Measurements from ENCODE around the gene AGAP1.

DNA sequence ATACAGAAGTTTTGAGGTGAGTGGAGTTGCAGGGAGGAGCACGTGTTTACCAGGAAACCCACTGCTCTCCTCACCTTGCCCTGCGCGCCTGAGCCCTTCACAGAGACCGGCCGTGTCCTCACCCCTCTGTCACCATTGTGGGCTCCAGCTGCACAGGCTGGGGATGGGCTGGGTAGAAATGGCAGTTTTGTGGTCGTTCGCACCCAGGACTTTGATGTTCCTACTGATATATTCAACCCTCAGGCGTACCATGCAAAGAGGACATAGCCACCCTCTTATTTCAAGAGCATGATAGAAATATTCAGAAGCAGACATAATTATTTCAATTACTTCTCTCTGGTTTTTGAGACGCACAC is 596.2 kb downstream of the AGAP1 start:
- TF ChIP-seq, protein P1, sequence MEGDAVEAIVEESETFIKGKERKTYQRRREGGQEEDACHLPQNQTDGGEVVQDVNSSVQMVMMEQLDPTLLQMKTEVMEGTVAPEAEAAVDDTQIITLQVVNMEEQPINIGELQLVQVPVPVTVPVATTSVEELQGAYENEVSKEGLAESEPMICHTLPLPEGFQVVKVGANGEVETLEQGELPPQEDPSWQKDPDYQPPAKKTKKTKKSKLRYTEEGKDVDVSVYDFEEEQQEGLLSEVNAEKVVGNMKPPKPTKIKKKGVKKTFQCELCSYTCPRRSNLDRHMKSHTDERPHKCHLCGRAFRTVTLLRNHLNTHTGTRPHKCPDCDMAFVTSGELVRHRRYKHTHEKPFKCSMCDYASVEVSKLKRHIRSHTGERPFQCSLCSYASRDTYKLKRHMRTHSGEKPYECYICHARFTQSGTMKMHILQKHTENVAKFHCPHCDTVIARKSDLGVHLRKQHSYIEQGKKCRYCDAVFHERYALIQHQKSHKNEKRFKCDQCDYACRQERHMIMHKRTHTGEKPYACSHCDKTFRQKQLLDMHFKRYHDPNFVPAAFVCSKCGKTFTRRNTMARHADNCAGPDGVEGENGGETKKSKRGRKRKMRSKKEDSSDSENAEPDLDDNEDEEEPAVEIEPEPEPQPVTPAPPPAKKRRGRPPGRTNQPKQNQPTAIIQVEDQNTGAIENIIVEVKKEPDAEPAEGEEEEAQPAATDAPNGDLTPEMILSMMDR (IDR thresholded peaks at IDR 0.05; ENCODE audit: extremely low read depth in 1 of 2, insufficient read depth in 1 of 2, low read depth in 1 of 2, low read length in 2 of 2): no peak
- TF ChIP-seq JUN (IDR thresholded peaks at IDR 0.05; ENCODE audit: borderline replicate concordance, insufficient read depth, insufficient read length, low read depth) (no peak), EZH2 (IDR thresholded peaks at IDR 0.05; ENCODE audit: borderline replicate concordance, low read depth, low read length, severe bottlenecking) (no peak), FOS (IDR thresholded peaks at IDR 0.05; ENCODE audit: borderline replicate concordance, insufficient read depth, low read length) (no peak), POLR2AphosphoS5 (IDR thresholded peaks at IDR 0.05; ENCODE audit: insufficient read depth, low read depth, low read length) (no peak), MAX (IDR thresholded peaks at IDR 0.05; ENCODE audit: insufficient read depth, insufficient read length) (no peak), POLR2A (IDR thresholded peaks at IDR 0.05; ENCODE audit: low read depth, low read length) (no peak)

Data from endothelial cell of umbilical vein (primary cell).